Brain microvascular endothelial cell (primary cell): ENCODE results near the gene TOR3A.

Experiments used
- DNase-seq: peaks from one replicate; pipeline ENCODE4 v3.0.0-alpha.2; 2020
- H3K27ac ChIP-seq: fragments of 250-450 bp; sonication (Bioruptor Pico); 2 replicates; pipeline ENCODE4 v1.5.1; 2020; ENCODE audit warnings: mild to moderate bottlenecking, moderate library complexity
- H3K27me3 ChIP-seq: fragments of 250-450 bp; sonication (Bioruptor Pico); replicated peaks from 2 replicates; pipeline ENCODE4 v1.5.1; 2020; ENCODE audit warnings: mild to moderate bottlenecking
- H3K36me3 ChIP-seq: fragments of 250-450 bp; sonication (Bioruptor Pico); replicated peaks from 2 replicates; pipeline ENCODE4 v1.5.1; 2020; ENCODE audit warnings: mild to moderate bottlenecking
- H3K4me3 ChIP-seq: 2 replicates; pipeline ENCODE4 v1.5.1; 2011; ENCODE audit warnings: low read depth, mild to moderate bottlenecking, control low read depth, low read length, moderate library complexity
- in situ Hi-C: cut with HindIII; loops from 2 replicates; pipeline ENCODE4 v1.10.0; 2017; ENCODE audit warnings: low sequenced_read_pairs, low pct_ligation_motif_present
- TF ChIP-seq, protein P1 (sequence below): IDR thresholded peaks from 2 replicates; pipeline ENCODE4 v1.5.1; 2011; ENCODE audit warnings: low read depth, mild to moderate bottlenecking, moderate library complexity, low read length, control low read depth, inconsistent platforms; ENCODE audit errors: missing control alignments

TOR3A gene

DNA sequence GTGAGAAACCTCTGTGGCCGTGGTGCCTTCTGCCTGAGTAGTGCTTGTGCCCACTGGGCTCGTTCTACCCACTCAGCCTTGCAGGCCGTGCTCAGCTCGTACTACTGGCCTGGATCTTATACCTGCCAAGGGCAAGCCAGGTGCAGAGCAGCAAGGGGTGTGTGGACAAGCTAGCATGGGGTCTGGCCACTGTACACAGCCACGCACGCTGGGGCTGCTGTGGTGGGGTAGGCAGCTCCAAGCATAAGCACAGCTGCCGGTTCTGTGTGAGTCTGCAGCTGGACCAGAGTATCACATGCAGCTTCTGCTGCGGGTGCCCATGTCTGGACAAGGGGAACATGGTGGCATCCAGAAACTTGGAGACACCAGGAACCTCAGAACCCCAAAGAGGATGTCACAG lies 39.8 kb upstream of the TOR3A start:
- Histone ChIP-seq H3K36me3 (no peaks in the 10 kb centered on the region), H3K27me3 (no peaks in the 10 kb centered on the region), H3K4me3 (no peak overlapping the region), H3K27ac (no peak overlapping the region)
- TF ChIP-seq, protein P1, sequence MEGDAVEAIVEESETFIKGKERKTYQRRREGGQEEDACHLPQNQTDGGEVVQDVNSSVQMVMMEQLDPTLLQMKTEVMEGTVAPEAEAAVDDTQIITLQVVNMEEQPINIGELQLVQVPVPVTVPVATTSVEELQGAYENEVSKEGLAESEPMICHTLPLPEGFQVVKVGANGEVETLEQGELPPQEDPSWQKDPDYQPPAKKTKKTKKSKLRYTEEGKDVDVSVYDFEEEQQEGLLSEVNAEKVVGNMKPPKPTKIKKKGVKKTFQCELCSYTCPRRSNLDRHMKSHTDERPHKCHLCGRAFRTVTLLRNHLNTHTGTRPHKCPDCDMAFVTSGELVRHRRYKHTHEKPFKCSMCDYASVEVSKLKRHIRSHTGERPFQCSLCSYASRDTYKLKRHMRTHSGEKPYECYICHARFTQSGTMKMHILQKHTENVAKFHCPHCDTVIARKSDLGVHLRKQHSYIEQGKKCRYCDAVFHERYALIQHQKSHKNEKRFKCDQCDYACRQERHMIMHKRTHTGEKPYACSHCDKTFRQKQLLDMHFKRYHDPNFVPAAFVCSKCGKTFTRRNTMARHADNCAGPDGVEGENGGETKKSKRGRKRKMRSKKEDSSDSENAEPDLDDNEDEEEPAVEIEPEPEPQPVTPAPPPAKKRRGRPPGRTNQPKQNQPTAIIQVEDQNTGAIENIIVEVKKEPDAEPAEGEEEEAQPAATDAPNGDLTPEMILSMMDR = no peak
- in situ Hi-C loops = no loop called here
- no peak for DNase-seq

DNA sequence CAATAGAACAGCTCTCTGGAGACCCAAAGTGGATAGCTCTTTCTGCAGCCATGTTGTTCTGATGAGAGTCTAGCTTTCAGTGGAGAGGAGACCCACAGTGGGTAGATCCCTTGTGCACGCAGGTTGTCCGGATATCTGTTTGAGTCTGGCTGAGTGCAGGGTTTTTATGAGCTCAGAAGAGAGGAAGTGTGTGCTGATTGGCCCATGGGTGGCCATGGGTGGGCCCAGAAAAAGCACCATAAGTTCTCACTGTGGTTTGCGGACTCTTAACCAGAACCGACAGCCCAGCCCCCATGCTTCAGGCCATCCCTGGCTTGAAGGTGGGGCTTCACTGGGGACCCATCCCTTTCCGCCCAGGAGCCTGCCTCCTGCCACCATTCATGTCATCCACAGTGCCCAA lies 39.2 kb upstream of the TOR3A start:
- no peak for DNase-seq
- no peaks in the 10 kb centered on the region for H3K36me3 ChIP-seq
- in situ Hi-C loops = no loop called here

DNA sequence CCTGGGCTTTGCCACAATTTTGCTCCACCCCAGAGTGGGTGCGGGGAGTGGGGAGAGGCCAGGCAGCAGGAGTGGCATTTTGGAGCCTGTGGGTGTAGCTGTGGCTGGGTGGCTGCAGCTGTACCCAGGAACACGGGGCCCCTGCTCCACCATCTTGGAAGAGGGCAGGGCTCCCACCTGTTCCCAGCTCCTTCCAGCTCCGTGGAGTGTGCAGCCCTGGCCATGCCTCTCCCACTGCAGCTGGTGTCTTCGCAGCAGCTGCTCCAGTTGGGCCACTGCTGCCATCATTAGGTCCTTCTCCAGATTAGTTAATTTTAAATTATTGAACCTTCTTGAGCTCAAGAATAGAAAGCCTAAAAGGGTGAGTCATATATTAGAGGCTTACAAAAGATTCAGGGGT lies 38.6 kb upstream of the TOR3A start:
- Histone ChIP-seq H3K27ac (no peak overlapping the region), H3K4me3 (no peak overlapping the region), H3K36me3 (no peaks in the 10 kb centered on the region), H3K27me3 (no peaks in the 10 kb centered on the region)
- no peak for DNase-seq
- TF ChIP-seq, protein P1 = no peak
- in situ Hi-C loops = no loop called here

More for the DNA sequence above, 39.2 kb upstream of the TOR3A start:
- H3K4me3 ChIP-seq = no peak overlapping the region
- no peaks in the 10 kb centered on the region for H3K27me3 ChIP-seq
- TF ChIP-seq, protein P1 = no peak
- H3K27ac ChIP-seq = no peak overlapping the region

DNA sequence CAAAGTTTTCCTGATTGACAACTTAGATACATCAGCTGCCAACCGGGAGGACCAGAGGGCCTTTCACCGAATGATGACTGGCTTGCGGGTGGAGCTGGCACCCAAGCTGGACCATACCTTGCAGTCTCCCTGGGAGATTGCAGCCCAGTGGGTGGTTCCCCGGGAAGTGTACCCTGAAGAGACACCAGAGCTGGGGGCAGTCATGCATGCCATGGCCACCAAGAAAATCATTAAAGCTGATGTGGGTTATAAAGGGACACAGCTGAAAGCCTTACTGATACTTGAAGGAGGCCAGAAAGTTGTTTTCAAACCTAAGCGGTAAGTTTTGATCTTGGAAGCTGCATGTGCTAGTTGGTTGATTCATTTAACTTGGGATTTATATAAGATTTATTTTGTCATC lies 38.0 kb upstream of the TOR3A start:
- TF ChIP-seq, protein P1 = no peak
- Histone ChIP-seq H3K4me3 (no peak overlapping the region), H3K36me3 (no peaks in the 10 kb centered on the region), H3K27me3 (no peaks in the 10 kb centered on the region), H3K27ac (no peak overlapping the region)
- in situ Hi-C loops = no loop called here
- no peak for DNase-seq

DNA sequence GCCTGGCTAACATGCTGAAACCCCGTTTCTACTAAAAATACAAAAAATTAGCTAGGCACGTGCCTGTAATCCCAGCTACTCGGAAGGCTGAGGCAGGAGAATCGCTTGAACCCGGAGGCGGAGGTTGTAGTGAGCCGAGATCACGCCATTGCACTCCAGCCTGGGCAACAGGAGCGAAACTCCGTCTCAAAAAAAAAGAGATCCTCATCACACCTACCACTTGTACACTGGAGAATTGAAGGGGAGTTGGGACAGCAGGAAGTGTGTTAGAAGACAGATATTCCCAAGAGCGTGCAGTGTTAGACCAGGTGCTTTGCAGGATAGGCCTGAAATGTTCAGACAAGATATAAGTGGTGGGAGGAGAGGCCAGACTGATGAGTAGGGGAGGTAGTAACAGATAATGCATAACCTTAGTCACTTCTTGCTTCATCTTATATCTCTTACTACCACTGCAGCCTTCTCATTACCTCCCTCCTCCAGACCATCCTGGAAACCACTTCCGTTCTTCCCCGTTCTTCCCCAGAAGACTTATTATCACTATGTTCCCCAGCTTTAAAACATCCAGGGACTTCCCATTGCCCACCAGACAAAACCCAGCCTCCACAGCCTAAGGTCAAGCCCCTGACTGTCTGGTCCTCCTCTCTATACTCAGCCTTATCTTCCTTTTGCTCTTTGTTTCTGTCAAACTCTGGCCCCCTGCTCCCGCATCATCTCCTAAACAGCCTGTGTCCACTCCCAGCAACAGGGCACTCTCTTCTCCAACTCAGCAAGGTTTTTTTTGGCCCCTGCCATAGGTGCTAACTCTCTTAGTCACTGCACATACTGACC lies 34.8 kb upstream of the TOR3A start:
- Histone ChIP-seq H3K36me3 (no peaks in the 10 kb centered on the region), H3K4me3 (no peak overlapping the region), H3K27me3 (no peaks in the 10 kb centered on the region), H3K27ac (no peak overlapping the region)
- no peak for DNase-seq
- TF ChIP-seq, protein P1 = no peak
- in situ Hi-C loops = no loop called here

DNA sequence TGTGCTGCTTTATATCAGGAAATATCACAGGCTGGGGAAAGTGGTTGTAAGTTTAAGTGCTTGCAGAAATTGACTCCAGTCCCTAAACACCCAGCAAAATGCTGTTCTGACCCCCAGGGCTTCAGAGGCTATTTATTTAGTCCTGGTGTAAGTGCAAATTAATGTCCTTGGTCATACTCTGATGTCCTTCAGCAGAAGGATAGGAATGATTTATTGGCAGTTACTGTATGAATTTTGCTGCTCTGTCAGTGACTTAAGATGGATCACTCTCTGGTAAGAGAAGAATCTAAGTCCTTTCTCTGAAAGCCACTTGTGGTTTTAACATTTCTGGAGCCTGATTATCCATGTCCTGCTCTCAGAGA lies 34.3 kb upstream of the TOR3A start:
- in situ Hi-C loops = no loop called here
- H3K27ac ChIP-seq = no peak overlapping the region
- no peaks in the 10 kb centered on the region for H3K27me3 ChIP-seq
- no peaks in the 10 kb centered on the region for H3K36me3 ChIP-seq
- TF ChIP-seq, protein P1 = no peak
- H3K4me3 ChIP-seq = no peak overlapping the region
- no peak for DNase-seq
